Stimulated activated memory B cell treated with anti-CD40 and anti-IgM and Interleukin-4, amounts not matched to agents 10 μg/mL and 1 μg/mL and 100 μg/mL, for 72 hours (primary cell): Measurements from ENCODE around the gene DMRTA2.

Source experiments
- ATAC-seq: fragments of 150-1000 bp; cut with Tn5 transposase; 2 replicates; pipeline ENCODE4 v1.10.0; 2021
- H3K27ac Mint-ChIP-seq: one replicate; pipeline ENCODE4 v1.8.0; 2022; ENCODE audit warnings: mild to moderate bottlenecking, mixed read lengths
- H3K27me3 Mint-ChIP-seq: one replicate; pipeline ENCODE4 v1.8.0; 2022; ENCODE audit warnings: mixed read lengths
- H3K36me3 Mint-ChIP-seq: one replicate; pipeline ENCODE4 v1.8.0; 2022; ENCODE audit warnings: mixed read lengths
- H3K4me1 Mint-ChIP-seq: one replicate; pipeline ENCODE4 v1.8.0; 2022; ENCODE audit warnings: mixed read lengths
- H3K4me3 Mint-ChIP-seq: one replicate; pipeline ENCODE4 v1.8.0; 2022; ENCODE audit warnings: mild to moderate bottlenecking, moderate library complexity, mixed read lengths
- H3K9me3 Mint-ChIP-seq: one replicate; pipeline ENCODE4 v1.8.0; 2022; ENCODE audit warnings: mixed read lengths

DMRTA2 gene

GRCh38 chr1:50422946-50423669 lies at the start of gene DMRTA2:
DMRTA2 (minus strand) TSS chr1:50423443; CDS start chr1:50421536, 1,907 bp downstream.
- Mint-ChIP-seq H3K9me3 (peaks cover 5% of the 10 kb centered on the region), H3K4me1 (peaks cover 51% of the 10 kb centered on the region), H3K36me3 (no peaks in the 10 kb centered on the region), H3K27me3 (peaks cover 90% of the 10 kb centered on the region), H3K27ac (no peak within 1 kb of the TSS), H3K4me3 (peak within 1 kb of the TSS; percentile 73)
- ATAC-seq, result no peak

GRCh38 chr1:50471967-50472366 lies 48.7 kb upstream of the DMRTA2 start:
- no peak for ATAC-seq
- H3K27ac Mint-ChIP-seq, result no peak overlapping the region
- peaks cover 44% of the 10 kb centered on the region for H3K36me3 Mint-ChIP-seq
- H3K27me3 Mint-ChIP-seq, result no peaks in the 10 kb centered on the region
- no peaks in the 10 kb centered on the region for H3K4me1 Mint-ChIP-seq
- H3K9me3 Mint-ChIP-seq, result no peaks in the 10 kb centered on the region
- H3K4me3 Mint-ChIP-seq, result no peak overlapping the region

- no peaks in the 10 kb centered on the region for H3K27me3 Mint-ChIP-seq
- no peak for ATAC-seq
- H3K4me1 Mint-ChIP-seq, result no peaks in the 10 kb centered on the region
- no peak overlapping the region for H3K4me3 Mint-ChIP-seq
- H3K36me3 Mint-ChIP-seq, result peaks cover 12% of the 10 kb centered on the region
- no peaks in the 10 kb centered on the region for H3K9me3 Mint-ChIP-seq
- H3K27ac Mint-ChIP-seq, result no peak overlapping the region
Observed at GRCh38 chr1:50462964-50463363, 39.7 kb upstream of the DMRTA2 start.

GRCh38 chr1:50458507-50458906 lies 35.3 kb upstream of the DMRTA2 start:
- Mint-ChIP-seq H3K36me3 (peaks cover 31% of the 10 kb centered on the region), H3K4me3 (no peak overlapping the region), H3K27ac (no peak overlapping the region), H3K27me3 (no peaks in the 10 kb centered on the region), H3K4me1 (no peaks in the 10 kb centered on the region), H3K9me3 (no peaks in the 10 kb centered on the region)
- ATAC-seq, result no peak

- Mint-ChIP-seq H3K36me3 (peaks cover 51% of the 10 kb centered on the region), H3K4me1 (no peaks in the 10 kb centered on the region), H3K27me3 (no peaks in the 10 kb centered on the region), H3K4me3 (no peak overlapping the region), H3K27ac (no peak overlapping the region), H3K9me3 (no peaks in the 10 kb centered on the region)
- no peak for ATAC-seq
Observed at GRCh38 chr1:50454911-50455310, 31.7 kb upstream of the DMRTA2 start.

- Mint-ChIP-seq H3K36me3 (peaks cover 45% of the 10 kb centered on the region), H3K27me3 (no peaks in the 10 kb centered on the region), H3K4me3 (no peak overlapping the region), H3K4me1 (no peaks in the 10 kb centered on the region), H3K27ac (no peak overlapping the region), H3K9me3 (no peaks in the 10 kb centered on the region)
- ATAC-seq, result no peak
Observed at GRCh38 chr1:50453266-50453665, 30.0 kb upstream of the DMRTA2 start.

- Mint-ChIP-seq H3K36me3 (peaks cover 45% of the 10 kb centered on the region), H3K27me3 (no peaks in the 10 kb centered on the region), H3K4me3 (no peak overlapping the region), H3K9me3 (no peaks in the 10 kb centered on the region), H3K4me1 (no peaks in the 10 kb centered on the region), H3K27ac (no peak overlapping the region)
- ATAC-seq, result no peak
Observed at GRCh38 chr1:50452700-50453099, 29.5 kb upstream of the DMRTA2 start.

- Mint-ChIP-seq H3K4me3 (no peak overlapping the region), H3K4me1 (no peaks in the 10 kb centered on the region), H3K9me3 (no peaks in the 10 kb centered on the region), H3K27ac (no peak overlapping the region), H3K27me3 (no peaks in the 10 kb centered on the region), H3K36me3 (peaks cover 35% of the 10 kb centered on the region)
- no peak for ATAC-seq
Observed at GRCh38 chr1:50450861-50451653, 27.8 kb upstream of the DMRTA2 start.

- Mint-ChIP-seq H3K4me1 (no peaks in the 10 kb centered on the region), H3K36me3 (peaks cover 24% of the 10 kb centered on the region), H3K9me3 (no peaks in the 10 kb centered on the region), H3K4me3 (no peak overlapping the region), H3K27me3 (no peaks in the 10 kb centered on the region), H3K27ac (no peak overlapping the region)
- ATAC-seq, result no peak
Observed at GRCh38 chr1:50447961-50448360, 24.7 kb upstream of the DMRTA2 start.

- Mint-ChIP-seq H3K27ac (no peak overlapping the region), H3K36me3 (peaks cover 42% of the 10 kb centered on the region), H3K4me1 (no peaks in the 10 kb centered on the region), H3K27me3 (no peaks in the 10 kb centered on the region), H3K9me3 (no peaks in the 10 kb centered on the region), H3K4me3 (no peak overlapping the region)
- ATAC-seq, result no peak
Observed at GRCh38 chr1:50441183-50441582, 17.9 kb upstream of the DMRTA2 start.

- Mint-ChIP-seq H3K27ac (no peak overlapping the region), H3K4me3 (no peak overlapping the region), H3K9me3 (no peaks in the 10 kb centered on the region), H3K27me3 (no peaks in the 10 kb centered on the region), H3K36me3 (peaks cover 42% of the 10 kb centered on the region), H3K4me1 (no peaks in the 10 kb centered on the region)
- no peak for ATAC-seq
Observed at GRCh38 chr1:50438945-50439344, 15.7 kb upstream of the DMRTA2 start.

- ATAC-seq, result no peak
- peaks cover 30% of the 10 kb centered on the region for H3K36me3 Mint-ChIP-seq
- peaks cover 13% of the 10 kb centered on the region for H3K27me3 Mint-ChIP-seq
- no peak overlapping the region for H3K4me3 Mint-ChIP-seq
- no peak overlapping the region for H3K27ac Mint-ChIP-seq
- no peaks in the 10 kb centered on the region for H3K4me1 Mint-ChIP-seq
- no peaks in the 10 kb centered on the region for H3K9me3 Mint-ChIP-seq
Observed at GRCh38 chr1:50436489-50436888, 13.2 kb upstream of the DMRTA2 start.

- Mint-ChIP-seq H3K27me3 (peaks cover 77% of the 10 kb centered on the region), H3K36me3 (no peaks in the 10 kb centered on the region)
- ATAC-seq, result no peak
Observed at GRCh38 chr1:50430010-50430405, 6.8 kb upstream of the DMRTA2 start.

GRCh38 chr1:50427818-50428779 lies 4.9 kb upstream of the DMRTA2 start:
- peaks cover 32% of the 10 kb centered on the region for H3K4me1 Mint-ChIP-seq
- H3K4me3 Mint-ChIP-seq, result peak overlapping the region; percentile 7
- no peak overlapping the region for H3K27ac Mint-ChIP-seq
- ATAC-seq, result no peak
- peaks cover 96% of the 10 kb centered on the region for H3K27me3 Mint-ChIP-seq
- no peaks in the 10 kb centered on the region for H3K9me3 Mint-ChIP-seq
- H3K36me3 Mint-ChIP-seq, result no peaks in the 10 kb centered on the region

More at GRCh38 chr1:50430010-50430405, 6.8 kb upstream of the DMRTA2 start:
- no peak overlapping the region for H3K27ac Mint-ChIP-seq
- H3K9me3 Mint-ChIP-seq, result no peaks in the 10 kb centered on the region
- H3K4me3 Mint-ChIP-seq, result no peak overlapping the region
- peaks cover 15% of the 10 kb centered on the region for H3K4me1 Mint-ChIP-seq
